GM18499 (cell line): ENCODE data around the gene SAT2.
"Not testable (repeated sequence)": the region's sequence is repeated elsewhere in the genome, so short reads cannot be mapped to it uniquely, and the experiment has no call there.

ENCODE experiments used
- ATAC-seq: cut with Tn5 transposase; IDR thresholded peaks from one replicate; pipeline ENCODE4 v1.9.1; 2021; ENCODE audit warnings: moderate number of reproducible peaks; ENCODE audit not compliant: insufficient read depth, unreplicated experiment

The SAT2 gene

GRCh38 chr17:7636163-7636562 is 8.5 kb upstream of the SAT2 start:
- no peak for ATAC-seq

- no peak for ATAC-seq
These were observed 6.8 kb upstream of the SAT2 start for GRCh38 chr17:7634384-7634783.

GRCh38 chr17:7633093-7633492 is 5.5 kb upstream of the SAT2 start:
- no peak for ATAC-seq

- ATAC-seq, result no peak
These were observed 4.9 kb upstream of the SAT2 start for GRCh38 chr17:7632492-7632894.

- ATAC-seq, result no peak
These were observed 4.1 kb upstream of the SAT2 start for GRCh38 chr17:7631398-7632380.

- ATAC-seq, result no peak
These were observed 2.4 kb upstream of the SAT2 start, which contains the start of gene SHBG for GRCh38 chr17:7629939-7630571. Gene SHBG, plus strand, starts transcription at chr17:7630135. Its CDS starts 38 bp downstream, at chr17:7630173.

GRCh38 chr17:7626956-7627249 is 718 bp downstream of the SAT2 start:
- no peak for ATAC-seq

- ATAC-seq, result no peak
These were observed 1.3 kb downstream of the SAT2 start for GRCh38 chr17:7626307-7626706.

- ATAC-seq, result not testable (repeated sequence)
These were observed 1.9 kb downstream of the SAT2 start for GRCh38 chr17:7625749-7626148.

GRCh38 chr17:7623661-7624060 is 4.0 kb downstream of the SAT2 start:
- ATAC-seq, result no peak

- no peak for ATAC-seq
These were observed 6.8 kb downstream of the SAT2 start for GRCh38 chr17:7620835-7621234.

- no peak for ATAC-seq
These were observed 9.0 kb downstream of the SAT2 start for GRCh38 chr17:7618608-7619007.

- no peak for ATAC-seq
These were observed 12.3 kb downstream of the SAT2 start for GRCh38 chr17:7615265-7615747.

- ATAC-seq, result peak; percentile 59
These were observed 13.0 kb downstream of the SAT2 start, which contains the start of gene FXR2 for GRCh38 chr17:7614425-7615264. Gene FXR2, minus strand, starts transcription at chr17:7614897. Its CDS starts 365 bp downstream, at chr17:7614532.

GRCh38 chr17:7613769-7614424 is 13.7 kb downstream of the SAT2 start:
- no peak for ATAC-seq

- no peak for ATAC-seq
These were observed 15.4 kb downstream of the SAT2 start for GRCh38 chr17:7612294-7612640.

- ATAC-seq, result no peak
These were observed 15.9 kb downstream of the SAT2 start for GRCh38 chr17:7611635-7612293.

- no peak for ATAC-seq
These were observed 17.0 kb downstream of the SAT2 start for GRCh38 chr17:7610641-7611040.

GRCh38 chr17:7606280-7606679 is 21.3 kb downstream of the SAT2 start:
- ATAC-seq, result no peak

GRCh38 chr17:7597561-7597960 is 30.1 kb downstream of the SAT2 start:
- not testable (repeated sequence) for ATAC-seq
